ENCODE measurements around the gene PPME1. TPM values are rescaled to one million over a fixed set of nuclear protein-coding genes. Genes with fewer than 3 reads are reported as not detected.

Gene PPME1
- total RNA-seq, 1 donor, result 22.6 TPM

DNA sequence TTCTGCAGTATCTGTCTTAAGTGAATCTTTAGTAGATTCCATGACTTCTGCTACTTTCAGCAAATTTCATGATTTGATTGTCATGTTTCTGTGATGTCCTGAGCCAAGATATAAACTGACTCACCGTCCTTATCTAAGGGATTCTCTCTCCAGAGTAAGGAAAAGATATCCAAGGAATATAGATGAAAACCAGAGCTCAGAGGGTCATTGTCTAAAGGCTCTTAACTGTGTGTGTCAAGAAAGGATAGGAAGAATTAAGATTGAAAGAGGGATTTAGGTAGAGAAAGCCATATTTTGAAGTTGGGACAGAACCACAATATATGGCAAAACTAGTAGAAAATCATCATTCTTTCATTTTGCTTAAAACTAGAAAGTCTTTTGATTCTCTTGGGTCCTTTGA is 50.7 kb downstream of the PPME1 start:
- DNase-seq (ENCODE audit: low read depth in 2 of 3, low spot score in 2 of 3), result no peak

DNA sequence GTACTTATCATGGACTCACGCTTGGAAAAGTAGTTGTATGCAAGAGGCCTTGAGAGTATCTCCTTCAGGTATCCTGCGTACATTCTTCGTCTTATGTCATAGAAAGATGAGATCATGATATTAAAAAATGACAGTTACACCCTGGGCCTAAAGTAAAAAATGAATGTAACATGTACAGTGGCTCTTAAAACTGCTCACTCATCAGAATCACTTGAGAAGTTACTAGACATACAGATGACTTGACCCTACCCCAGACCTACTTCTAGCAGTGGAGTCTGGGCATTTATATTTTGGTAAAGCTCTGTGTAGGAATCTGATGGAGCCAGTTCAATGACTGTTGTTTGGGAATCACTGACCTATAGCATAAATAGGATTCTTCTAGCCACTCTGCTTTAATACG is 54.5 kb downstream of the PPME1 start:
- DNase-seq (ENCODE audit: low read depth in 2 of 3, low spot score in 2 of 3), result no peak

DNA sequence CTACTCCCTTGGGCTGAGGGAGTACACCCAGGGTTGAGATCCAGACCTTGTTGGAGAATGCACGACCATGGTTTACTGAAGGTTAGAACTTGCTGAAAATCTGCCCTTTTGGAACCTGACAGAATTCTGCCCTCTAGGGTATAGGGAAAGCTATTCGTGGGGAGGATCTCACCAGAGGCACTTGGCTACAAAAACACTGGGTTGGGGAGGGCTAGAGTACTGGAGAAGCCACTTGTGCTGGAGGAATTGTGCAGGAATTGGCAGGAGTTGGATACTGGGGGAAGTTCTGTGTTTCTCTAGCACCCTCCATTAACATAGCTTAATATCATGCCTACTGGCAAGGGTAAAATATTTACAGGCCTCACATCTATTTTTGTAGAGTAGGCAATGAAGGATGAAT is 55.8 kb downstream of the PPME1 start:
- DNase-seq (ENCODE audit: low read depth in 2 of 3, low spot score in 2 of 3), result peak in 1 of 3 donors; percentile 2

DNA sequence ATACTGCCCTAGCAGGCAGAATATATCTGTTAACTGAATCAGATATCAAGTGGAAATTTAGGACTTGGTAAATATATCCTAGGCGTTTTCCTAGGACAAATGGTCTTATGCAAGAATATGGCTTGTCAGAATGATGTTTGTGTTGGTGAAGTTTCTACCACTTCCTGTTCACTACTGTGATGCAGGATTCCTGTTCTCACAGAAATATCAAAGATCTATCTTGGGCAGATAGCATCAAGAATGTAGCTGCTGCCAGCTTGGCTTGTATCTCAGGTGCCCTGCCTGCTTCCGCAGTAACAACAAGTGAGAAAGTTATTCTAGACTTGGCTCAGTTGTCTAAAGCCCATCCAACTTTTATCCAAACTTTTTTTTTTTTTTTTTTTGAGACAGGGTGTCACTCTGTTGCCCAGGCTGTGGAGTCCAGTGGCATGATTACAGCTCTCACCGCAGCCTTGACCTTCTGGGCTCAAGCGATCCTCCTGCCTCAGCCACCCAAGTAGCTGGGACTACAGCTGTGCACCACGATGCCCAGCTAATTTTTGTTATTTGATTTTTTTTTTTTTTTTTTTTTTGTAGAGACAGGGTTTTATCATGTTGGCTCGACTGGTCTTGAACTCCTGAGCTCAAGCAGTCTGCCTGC is 61.3 kb downstream of the PPME1 start:
- DNase-seq (ENCODE audit: low read depth in 2 of 3, low spot score in 2 of 3), result peak in 1 of 3 donors; percentile 10

DNA sequence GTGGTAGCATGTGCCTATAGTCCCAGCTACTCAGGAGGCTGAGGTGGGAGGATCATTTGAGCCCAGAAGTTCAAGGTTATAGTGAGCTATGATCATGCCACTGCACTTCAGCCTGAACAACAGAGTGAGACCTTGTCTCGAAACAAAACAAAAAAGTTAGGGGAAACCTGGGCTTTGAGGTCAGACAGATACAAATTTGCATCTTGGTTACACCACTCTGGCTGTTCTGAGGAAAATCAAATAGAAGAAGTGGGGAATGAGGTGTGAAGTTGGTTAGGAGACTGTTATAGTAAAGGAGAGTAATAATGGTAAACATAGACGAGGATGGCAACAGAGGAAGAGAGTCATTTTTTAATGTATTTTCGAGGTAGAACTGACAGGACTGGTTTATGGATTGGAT is 62.6 kb downstream of the PPME1 start:
- no peak for DNase-seq (ENCODE audit: low read depth in 2 of 3, low spot score in 2 of 3)

DNA sequence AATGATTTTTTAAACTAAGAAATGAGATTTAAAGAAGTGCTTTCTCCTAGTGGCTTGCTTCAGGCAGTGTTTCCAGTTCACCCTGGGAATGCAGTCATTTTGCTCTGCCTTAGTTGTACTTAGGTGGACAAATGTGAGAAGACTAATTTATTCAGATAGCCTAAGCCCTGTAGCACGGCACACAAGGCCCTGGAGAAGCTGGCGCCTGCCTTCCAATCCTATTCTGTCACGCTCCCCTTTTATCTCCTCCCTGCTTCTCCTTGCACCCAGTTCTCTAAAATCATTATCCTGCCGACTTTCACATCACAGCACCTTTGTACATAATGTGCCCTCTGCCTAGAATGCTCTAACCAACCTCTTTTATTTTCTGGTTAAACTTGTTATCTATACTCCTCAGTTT is 64.0 kb downstream of the PPME1 start:
- DNase-seq (ENCODE audit: low read depth in 2 of 3, low spot score in 2 of 3), result no peak

DNA sequence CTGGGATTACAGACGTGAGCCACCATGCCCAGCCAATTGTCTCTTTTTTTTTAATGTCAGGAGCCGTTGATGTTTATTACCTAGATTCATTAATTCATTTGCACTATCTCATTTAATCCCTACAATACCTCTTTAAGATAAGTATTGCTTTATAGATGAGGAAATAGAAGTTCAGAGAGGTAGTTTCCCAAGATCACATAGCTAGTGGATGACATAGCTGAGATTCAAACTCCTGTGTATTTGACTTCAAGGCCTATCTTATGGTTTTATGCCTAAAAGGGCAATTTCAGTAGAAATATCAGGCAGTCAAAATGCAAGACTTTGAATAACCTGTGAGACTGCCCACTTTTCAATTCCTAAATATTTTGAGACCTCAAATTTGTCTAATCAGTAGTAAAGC is 66.5 kb downstream of the PPME1 start:
- no peak for DNase-seq (ENCODE audit: low read depth in 2 of 3, low spot score in 2 of 3)

DNA sequence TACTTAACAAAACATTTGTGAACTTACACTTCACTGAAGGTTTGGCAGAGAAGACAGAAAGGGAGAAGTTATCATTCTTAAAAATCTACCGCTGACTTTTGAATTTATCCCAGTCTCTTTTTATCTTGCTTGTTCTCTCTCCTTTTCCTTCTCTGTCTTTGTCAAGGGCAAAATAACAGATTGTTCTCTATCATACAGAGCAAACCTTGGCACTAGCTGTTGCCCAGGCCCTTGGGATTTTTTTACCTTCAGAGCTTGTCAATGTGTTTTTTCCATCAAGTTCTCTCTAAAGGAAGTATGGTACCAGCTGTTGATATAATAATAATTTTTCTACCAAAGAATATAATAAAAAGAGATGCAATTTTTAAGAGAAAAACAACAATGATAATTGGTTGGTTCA is 67.2 kb downstream of the PPME1 start:
- DNase-seq (ENCODE audit: low read depth in 2 of 3, low spot score in 2 of 3), result no peak

DNA sequence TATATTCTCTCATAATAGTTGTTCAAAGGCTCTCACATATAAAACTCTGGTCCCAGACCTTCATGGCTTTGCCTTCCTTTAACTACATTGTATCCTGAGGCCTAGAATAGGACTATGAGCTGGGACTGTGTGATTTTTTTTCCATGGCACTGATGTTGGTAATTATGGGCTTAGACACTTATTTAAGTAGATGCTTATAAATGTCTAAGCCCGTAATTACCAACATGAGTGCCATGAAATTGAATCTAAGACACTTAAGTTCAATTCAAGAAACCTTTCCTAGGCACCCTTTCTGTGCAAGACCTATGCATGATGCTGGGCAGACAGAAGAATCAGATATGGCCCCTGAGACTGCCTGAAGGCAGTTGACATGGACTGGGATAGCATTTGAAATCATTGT is 77.4 kb downstream of the PPME1 start:
- DNase-seq (ENCODE audit: low read depth in 2 of 3, low spot score in 2 of 3), result no peak

DNA sequence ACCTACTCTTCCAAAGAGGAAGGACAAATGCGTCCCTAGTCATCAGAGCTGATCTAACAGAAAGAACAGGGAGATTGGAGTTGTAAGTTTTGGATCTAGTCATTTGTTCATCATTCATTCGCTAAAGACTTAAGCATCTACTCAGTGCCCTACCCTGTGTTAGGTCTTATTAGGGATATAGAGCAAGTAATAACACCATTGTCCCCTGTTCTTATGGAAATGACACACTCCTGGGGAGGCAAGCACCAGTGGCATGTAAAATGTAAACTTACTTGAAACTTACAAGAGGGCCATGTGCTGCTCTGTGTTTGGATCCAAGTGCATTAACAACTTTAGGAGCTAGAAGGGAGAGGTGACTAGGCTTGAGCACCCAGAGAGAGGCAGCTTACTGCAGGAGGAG is 78.4 kb downstream of the PPME1 start:
- DNase-seq (ENCODE audit: low read depth in 2 of 3, low spot score in 2 of 3), result no peak

DNA sequence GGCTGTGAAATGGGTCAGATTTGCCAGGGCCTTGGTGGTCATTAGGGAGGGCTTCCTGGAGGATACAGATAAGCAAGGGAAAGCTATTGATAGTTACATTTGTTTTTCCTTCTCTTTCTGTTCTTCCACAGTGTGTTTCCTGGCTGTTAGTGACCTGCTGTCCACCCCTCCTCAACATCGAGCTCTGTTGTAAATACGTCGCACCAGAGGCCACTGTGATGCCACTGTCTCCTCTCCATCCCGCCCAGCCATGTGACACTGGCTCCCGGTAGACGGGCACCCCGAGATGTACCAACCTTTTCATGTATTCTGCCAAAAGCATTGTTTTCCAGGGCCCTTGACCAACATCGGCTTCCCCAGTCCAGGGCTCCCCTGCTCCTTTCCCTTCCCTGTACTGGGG is 82.3 kb downstream of the PPME1 start:
- no peak for DNase-seq (ENCODE audit: low read depth in 2 of 3, low spot score in 2 of 3)

DNA sequence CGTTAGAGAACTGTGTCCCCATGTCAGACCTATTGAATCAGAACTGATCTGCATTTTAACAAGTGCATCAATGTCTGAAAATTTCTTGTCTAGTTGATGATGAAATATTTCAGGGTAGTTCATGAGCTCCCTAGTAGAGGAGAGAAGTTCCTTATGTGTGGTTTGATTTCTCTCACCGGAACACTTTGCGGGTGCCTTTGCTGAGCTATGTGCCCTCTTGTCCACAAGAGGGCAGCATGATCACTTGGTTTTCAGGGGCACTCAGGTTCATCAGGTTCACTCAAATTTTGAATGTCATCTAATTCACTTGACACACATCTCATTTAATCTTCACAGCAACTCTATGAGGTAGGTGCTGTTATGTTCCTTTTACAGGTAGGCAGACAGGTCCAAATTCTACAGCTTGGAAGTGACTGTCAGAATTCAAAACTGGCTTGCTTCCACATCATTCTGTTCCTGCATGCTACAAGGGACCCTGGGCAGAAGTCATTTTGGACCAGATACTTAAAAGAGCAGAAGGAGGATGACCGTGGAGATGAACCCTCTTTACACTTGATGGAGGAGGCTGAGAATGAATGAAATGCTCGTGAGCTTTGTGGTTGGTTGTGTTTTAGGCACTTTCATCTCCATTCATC is 84.8 kb downstream of the PPME1 start:
- DNase-seq (ENCODE audit: low read depth in 2 of 3, low spot score in 2 of 3), result peak; percentile 37 to 87 (median 70)

DNA sequence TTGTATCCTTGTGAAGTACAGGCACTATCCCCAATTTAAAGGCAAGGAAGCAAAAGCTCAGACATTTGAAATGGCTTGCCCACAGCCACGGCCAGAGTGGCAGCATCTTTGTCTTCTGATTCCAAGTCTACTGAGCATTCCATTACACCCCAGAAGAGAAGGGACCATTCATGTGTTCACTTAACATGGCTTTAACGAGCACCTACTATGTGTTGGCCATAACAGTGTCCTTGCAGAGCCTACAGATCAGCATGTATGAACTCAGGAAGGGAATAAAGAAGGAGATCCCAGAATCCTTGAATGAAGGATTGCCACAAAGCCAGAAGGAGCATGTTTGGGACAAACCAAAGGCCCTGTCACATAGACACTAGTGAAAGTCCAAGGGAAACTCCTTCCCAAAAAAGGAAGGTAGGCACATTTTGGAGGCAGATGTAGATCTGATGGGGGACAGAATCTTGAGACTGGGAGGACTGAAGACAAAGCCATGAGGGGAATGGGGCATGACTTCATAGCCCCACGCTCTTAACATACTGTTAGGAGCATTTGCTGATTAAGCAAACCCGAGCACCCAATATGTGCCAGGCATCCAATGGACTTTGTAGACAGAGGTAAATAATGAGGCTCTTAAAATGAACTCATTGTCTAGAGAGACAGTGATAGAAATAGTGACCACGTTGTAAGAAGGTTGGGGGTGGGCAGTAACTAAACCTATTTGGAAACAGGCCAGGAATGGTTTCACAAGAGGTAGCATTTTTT is 85.5 kb downstream of the PPME1 start:
- DNase-seq (ENCODE audit: low read depth in 2 of 3, low spot score in 2 of 3), result no peak

DNA sequence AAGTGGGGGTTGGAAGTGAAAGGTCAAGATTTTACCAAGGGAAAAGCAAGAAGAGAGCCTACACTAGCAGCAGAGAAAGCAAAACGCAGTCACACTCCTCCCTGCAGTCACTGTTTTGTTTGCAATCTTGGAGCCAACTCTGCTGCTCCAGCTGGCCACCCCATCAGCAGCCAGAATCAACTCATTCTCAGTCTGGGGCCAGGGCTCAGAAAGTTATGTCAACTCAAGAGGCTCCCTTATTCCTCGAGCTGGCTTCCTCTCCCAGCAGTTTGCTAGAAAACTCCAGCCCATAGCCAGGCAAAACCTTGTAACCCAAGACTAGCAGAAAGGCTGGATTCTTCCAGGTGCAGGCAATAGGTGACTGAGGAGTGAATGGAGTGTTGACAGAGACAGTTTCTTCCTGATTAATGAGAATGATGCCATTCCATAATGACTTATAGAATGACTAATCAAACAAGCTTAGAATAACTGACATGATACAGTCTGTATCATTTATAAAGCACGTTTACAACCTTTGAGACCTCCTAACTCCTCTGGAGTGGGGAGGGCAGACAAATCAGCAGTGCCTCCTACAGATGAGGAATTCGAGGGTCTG is 87.0 kb downstream of the PPME1 start:
- no peak for DNase-seq (ENCODE audit: low read depth in 2 of 3, low spot score in 2 of 3)

DNA sequence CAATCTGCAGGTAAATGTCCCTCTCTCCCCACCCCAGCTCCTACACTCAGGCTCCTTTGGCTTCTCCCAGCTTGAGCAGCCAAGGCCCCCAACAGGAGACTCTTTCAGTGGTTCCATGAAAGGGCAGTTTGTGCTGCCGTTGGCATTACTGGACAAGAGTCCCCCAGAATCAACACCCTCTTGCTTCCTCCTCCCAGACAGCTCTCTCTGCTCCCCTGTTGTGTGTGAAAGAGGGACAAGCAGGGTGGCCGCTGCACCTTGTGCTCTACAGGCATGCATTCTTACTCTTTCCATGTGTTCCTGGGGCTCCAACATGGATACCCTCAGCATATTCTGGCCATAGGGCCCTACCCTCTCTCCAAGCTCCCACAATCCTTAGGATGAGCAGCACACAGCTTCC is 91.6 kb downstream of the PPME1 start:
- no peak for DNase-seq (ENCODE audit: low read depth in 2 of 3, low spot score in 2 of 3)

DNA sequence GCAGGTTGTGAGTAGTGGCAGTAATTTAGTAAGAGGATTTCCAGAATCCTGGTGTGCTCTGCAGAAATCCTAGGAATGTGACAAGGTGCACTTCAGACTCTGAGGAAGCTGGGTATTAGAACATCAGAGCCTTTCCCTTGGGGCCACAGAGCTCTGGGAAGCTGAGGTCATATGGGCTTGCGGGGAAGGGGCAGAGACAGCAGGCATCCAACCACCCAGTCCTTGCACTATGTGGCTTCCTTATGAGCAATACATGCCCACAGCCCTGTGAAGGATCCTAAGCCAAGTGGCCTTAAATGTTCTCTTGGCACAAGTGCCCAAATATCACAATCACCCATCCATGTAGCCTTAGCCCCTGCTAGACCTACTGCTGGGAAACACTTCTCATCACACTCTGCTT is 94.2 kb downstream of the PPME1 start:
- no peak for DNase-seq (ENCODE audit: low read depth in 2 of 3, low spot score in 2 of 3)

DNA sequence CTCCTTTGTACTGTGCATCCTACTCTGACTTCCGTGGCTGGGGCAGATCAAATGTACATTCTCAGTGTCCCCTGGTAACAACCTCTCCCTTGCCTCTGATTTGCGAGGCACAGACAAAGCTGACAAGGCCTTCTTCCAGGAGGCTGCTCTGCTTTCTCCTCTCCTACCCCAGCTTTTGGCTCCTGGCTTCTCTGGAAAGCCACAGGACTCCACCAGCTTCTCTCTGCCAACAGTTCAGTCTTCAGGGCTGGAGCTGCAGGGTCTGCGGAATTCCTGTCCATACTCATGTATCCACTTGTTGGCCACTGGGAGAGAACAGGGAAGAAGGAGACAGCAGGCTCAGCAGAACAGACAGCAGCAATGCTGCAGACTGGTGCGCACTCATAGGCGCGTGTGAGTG is 95.9 kb downstream of the PPME1 start:
- no peak for DNase-seq (ENCODE audit: low read depth in 2 of 3, low spot score in 2 of 3)

DNA sequence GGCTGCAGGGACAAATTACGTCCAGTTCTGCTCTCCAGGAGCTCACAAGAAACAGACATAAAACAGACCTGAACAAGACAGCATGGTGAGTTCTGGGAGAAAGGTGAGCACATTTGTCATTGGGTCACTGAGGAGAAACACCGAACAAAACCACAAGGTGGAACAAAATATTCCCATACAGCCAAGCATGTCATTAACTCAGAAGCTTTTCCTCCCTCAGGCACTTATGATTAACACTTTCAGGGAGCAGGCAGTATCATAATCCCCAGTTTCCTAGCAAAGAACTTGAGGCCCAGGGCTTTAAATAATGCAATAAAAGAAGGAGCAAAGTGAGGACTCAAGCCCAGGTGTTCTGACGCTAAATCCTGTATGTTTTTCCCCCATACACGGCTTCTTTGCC is 97.4 kb downstream of the PPME1 start:
- no peak for DNase-seq (ENCODE audit: low read depth in 2 of 3, low spot score in 2 of 3)

DNA sequence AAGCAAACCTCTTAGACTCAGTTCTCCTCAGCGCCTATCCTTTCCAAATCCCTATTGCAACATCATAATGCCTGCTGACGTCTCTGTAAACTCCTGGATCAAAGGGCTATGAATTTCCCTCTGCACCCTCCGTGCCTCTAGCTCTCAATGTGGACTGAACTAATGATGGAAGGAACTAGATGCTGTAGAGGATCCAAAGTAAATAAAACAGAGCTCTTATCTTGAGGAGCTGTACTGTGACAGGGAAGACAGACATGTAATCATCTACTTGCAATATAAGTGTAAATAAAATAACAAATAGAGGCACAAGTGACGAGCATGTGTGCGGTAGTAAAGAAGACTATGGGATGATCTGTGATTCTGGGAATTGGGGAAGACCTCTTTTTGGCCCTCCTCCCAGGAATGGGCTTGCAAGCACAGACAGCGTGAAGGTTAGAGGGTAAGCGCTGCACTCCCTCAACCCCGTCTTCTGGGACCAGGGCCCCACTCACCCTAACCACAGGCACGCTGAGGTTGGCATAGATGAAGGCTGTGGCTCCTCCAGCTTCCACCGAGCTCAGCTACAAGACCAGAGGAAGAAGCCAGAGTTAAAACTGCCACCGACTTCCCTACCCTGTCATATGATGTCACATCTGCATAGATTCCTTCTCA is 98.2 kb downstream of the PPME1 start:
- DNase-seq (ENCODE audit: low read depth in 2 of 3, low spot score in 2 of 3), result peak in 1 of 3 donors; percentile 58

DNA sequence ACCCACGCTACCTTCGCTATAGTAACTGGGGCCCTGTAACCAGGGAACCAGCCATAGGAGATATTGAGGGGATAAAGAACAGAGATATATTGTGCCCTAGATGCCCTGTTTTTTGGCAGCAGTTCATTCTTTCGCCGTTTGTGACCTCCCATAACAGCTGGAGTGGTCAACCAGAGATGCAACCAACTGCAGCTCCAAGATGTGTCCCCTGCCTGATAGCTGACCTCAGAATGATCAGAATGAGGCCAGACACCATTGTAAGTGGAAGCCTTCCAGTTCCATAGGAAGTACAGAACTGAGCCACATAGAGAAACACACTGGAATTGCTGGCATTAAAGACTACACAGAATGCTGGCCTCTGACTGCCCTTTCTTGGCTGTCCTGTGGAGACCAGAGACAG is 101.2 kb downstream of the PPME1 start:
- DNase-seq (ENCODE audit: low read depth in 2 of 3, low spot score in 2 of 3), result no peak

DNA sequence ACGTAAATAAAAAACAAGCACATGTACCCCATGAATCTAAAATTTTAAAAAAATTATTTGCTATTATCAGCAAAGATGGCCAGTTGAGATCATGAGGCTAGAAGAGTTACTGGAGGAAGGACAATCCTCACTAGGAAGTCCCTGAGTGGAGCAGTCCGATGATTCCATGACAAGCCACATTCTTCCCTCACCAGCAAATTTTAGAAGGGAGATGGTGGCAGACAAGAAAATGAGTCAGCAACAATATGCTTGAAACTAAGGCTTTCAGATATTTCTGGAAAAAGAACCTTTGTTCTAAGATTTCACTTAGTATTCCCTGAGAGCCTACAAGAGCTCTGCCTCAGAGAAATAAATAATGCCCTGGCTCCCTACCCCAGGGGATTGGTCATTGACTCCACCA is 105.5 kb downstream of the PPME1 start:
- DNase-seq (ENCODE audit: low read depth in 2 of 3, low spot score in 2 of 3), result no peak

Measured in hematopoietic multipotent progenitor cell (in vitro differentiated cells).